ENCODE results near the gene RBPMS2. TPM values are rescaled to one million over a fixed set of nuclear protein-coding genes. Genes with fewer than 3 reads are reported as not detected.

Gene RBPMS2
- polyA plus RNA-seq, 1 donor (not counting 4 experiments of a cell fraction or from before 2014, with no cell fraction given): not detected

GRCh38 chr15:64774037-64774628 is 1.3 kb downstream of the RBPMS2 start:
- Histone ChIP-seq H3K4me2 (ENCODE audit: control insufficient read depth, extremely low read depth, insufficient read depth, low read depth, low read length) (no peak overlapping the region), H3K4me1 (ENCODE audit: control insufficient read depth, extremely low read depth, insufficient read depth, low read length) (no peaks in the 10 kb centered on the region), H3K9ac (ENCODE audit: control insufficient read depth, extremely low read depth, insufficient read depth, low read length) (no peak overlapping the region), H3K4me3 (ENCODE audit: control insufficient read depth in 2 of 3, extremely low read depth in 1 of 3, insufficient read depth in 2 of 3, low read depth in 1 of 3, low read length in 3 of 3) (no peak overlapping the region), H3K27ac (ENCODE audit: control insufficient read depth, insufficient read depth, low read length) (no peak overlapping the region), H4K20me1 (ENCODE audit: control insufficient read depth, extremely low read depth, insufficient read depth, low read length) (no peaks in the 10 kb centered on the region), H3K9me1 (ENCODE audit: control insufficient read depth, extremely low read depth, insufficient read depth, low read length) (no peaks in the 10 kb centered on the region), H3K9me3 (ENCODE audit: control insufficient read depth, low read depth, low read length) (no peaks in the 10 kb centered on the region), H3K27me3 (ENCODE audit: control insufficient read depth, extremely low read depth, insufficient read depth, low read length) (peaks cover 56% of the 10 kb centered on the region), H3K79me2 (ENCODE audit: control insufficient read depth, insufficient read depth, low read length) (no peaks in the 10 kb centered on the region), H2AFZ (ENCODE audit: control insufficient read depth, low read length) (no peak overlapping the region), H3K36me3 (ENCODE audit: control insufficient read depth in 2 of 2, extremely low read depth in 1 of 2, insufficient read depth in 2 of 2, low read length in 2 of 2) (no peaks in the 10 kb centered on the region)
- TF ChIP-seq, protein P1, sequence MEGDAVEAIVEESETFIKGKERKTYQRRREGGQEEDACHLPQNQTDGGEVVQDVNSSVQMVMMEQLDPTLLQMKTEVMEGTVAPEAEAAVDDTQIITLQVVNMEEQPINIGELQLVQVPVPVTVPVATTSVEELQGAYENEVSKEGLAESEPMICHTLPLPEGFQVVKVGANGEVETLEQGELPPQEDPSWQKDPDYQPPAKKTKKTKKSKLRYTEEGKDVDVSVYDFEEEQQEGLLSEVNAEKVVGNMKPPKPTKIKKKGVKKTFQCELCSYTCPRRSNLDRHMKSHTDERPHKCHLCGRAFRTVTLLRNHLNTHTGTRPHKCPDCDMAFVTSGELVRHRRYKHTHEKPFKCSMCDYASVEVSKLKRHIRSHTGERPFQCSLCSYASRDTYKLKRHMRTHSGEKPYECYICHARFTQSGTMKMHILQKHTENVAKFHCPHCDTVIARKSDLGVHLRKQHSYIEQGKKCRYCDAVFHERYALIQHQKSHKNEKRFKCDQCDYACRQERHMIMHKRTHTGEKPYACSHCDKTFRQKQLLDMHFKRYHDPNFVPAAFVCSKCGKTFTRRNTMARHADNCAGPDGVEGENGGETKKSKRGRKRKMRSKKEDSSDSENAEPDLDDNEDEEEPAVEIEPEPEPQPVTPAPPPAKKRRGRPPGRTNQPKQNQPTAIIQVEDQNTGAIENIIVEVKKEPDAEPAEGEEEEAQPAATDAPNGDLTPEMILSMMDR (optimal IDR thresholded peaks at IDR 0.05 in 1 of 3, IDR thresholded peaks at IDR 0.05 in 1 of 3, conservative IDR thresholded peaks at IDR 0.05 in 1 of 3; ENCODE audit: extremely low read depth in 1 of 3, insufficient read depth in 2 of 3, low read length in 3 of 3): no peak
- no peak for TF ChIP-seq EZH2 (IDR thresholded peaks at IDR 0.05; ENCODE audit: low read length)
- dilution Hi-C loops (cut with MboI; ENCODE audit: extremely low pct_ligation_motif_present, low sequenced_read_pairs): no loop called here
- no peak for FAIRE-seq
- no peak for DNase-seq (ENCODE audit: low read depth, low spot score)

DNA sequence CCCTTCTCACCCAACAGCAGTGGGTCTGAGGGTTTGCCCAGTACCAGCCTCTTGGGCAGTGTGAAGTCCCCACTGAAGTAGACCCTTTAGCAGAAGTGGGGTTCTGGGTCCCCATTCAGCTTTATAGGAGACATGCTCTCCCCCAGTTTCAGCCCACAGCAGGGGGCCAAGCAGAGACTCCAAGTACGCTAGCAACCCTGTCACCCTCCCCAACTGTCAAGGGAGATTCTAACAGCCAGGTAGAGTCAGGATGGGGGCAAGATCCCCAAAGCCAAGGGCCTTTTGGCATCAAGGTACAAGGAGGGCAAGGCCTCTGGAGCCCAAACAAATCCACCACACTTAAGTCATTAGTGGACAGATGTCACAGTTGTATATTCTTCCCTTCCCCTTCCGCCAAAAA is 1.8 kb downstream of the RBPMS2 start:
- Histone ChIP-seq H2AFZ (ENCODE audit: control insufficient read depth, low read length) (no peak overlapping the region), H4K20me1 (ENCODE audit: control insufficient read depth, extremely low read depth, insufficient read depth, low read length) (no peaks in the 10 kb centered on the region), H3K9ac (ENCODE audit: control insufficient read depth, extremely low read depth, insufficient read depth, low read length) (no peak overlapping the region), H3K9me1 (ENCODE audit: control insufficient read depth, extremely low read depth, insufficient read depth, low read length) (no peaks in the 10 kb centered on the region), H3K9me3 (ENCODE audit: control insufficient read depth, low read depth, low read length) (no peaks in the 10 kb centered on the region), H3K4me3 (ENCODE audit: control insufficient read depth in 2 of 3, extremely low read depth in 1 of 3, insufficient read depth in 2 of 3, low read depth in 1 of 3, low read length in 3 of 3) (no peak overlapping the region), H3K27me3 (ENCODE audit: control insufficient read depth, extremely low read depth, insufficient read depth, low read length) (peaks cover 52% of the 10 kb centered on the region), H3K36me3 (ENCODE audit: control insufficient read depth in 2 of 2, extremely low read depth in 1 of 2, insufficient read depth in 2 of 2, low read length in 2 of 2) (no peaks in the 10 kb centered on the region), H3K4me1 (ENCODE audit: control insufficient read depth, extremely low read depth, insufficient read depth, low read length) (no peaks in the 10 kb centered on the region), H3K27ac (ENCODE audit: control insufficient read depth, insufficient read depth, low read length) (no peak overlapping the region), H3K4me2 (ENCODE audit: control insufficient read depth, extremely low read depth, insufficient read depth, low read depth, low read length) (no peak overlapping the region), H3K79me2 (ENCODE audit: control insufficient read depth, insufficient read depth, low read length) (no peaks in the 10 kb centered on the region)
- dilution Hi-C loops (cut with MboI; ENCODE audit: extremely low pct_ligation_motif_present, low sequenced_read_pairs): no loop called here
- DNase-seq (ENCODE audit: low read depth, low spot score) (no peak), FAIRE-seq (no peak)
- TF ChIP-seq, protein P1 (optimal IDR thresholded peaks at IDR 0.05 in 1 of 3, IDR thresholded peaks at IDR 0.05 in 1 of 3, conservative IDR thresholded peaks at IDR 0.05 in 1 of 3; ENCODE audit: extremely low read depth in 1 of 3, insufficient read depth in 2 of 3, low read length in 3 of 3): no peak

All from keratinocyte (primary cell).